Panc1 (cell line): Measurements from ENCODE around the gene SFTA2. TPM values are rescaled to one million over a fixed set of nuclear protein-coding genes. Genes with fewer than 3 reads are reported as not detected.
"Not testable (repeated sequence)": the region's sequence is repeated elsewhere in the genome, so short reads cannot be mapped to it uniquely, and the experiment has no call there.

Experiments used
- ATAC-seq: fragments of 200-7000 bp; cut with Tn5 transposase; 2 replicates; pipeline ENCODE4 v1.9.1; 2020; ENCODE audit warnings: mild to moderate bottlenecking, moderate library complexity
- BruUV-seq: library from RNA; stranded (reverse); fragments of 400-500 nt; replicated peaks from 2 replicates; lab custom pipeline; 2021; lab: Mats Ljungman, UMichigan
- CTCF ChIA-PET: fragments of 300-600 bp; sonication (Branson Sonifier 250); formaldehyde crosslinking; loops from one replicate; lab custom pipeline; 2022; ENCODE audit warnings: antibody characterized with exemption; lab: Charles Lee
- POLR2A ChIA-PET: fragments of 300-600 bp; sonication (Branson Sonifier 250); formaldehyde crosslinking; loops from one replicate; lab custom pipeline; 2022; ENCODE audit warnings: antibody characterized with exemption; lab: Charles Lee
- DNase-seq: peaks from one replicate; pipeline ENCODE4 v3.0.0-alpha.2; 2010; ENCODE audit warnings: low read depth, low spot score
- H3K27ac ChIP-seq: 2 replicates; pipeline ENCODE4 v1.5.1; 2011; ENCODE audit warnings: mild to moderate bottlenecking, low read length, inconsistent platforms
- H3K27me3 ChIP-seq: fragments of 200-500 bp; sonication (Bioruptor generic); 2 replicates; pipeline ENCODE4 v1.6.0; 2014; ENCODE audit warnings: low read length, inconsistent platforms; ENCODE audit not compliant: control insufficient read depth, insufficient read depth
- H3K36me3 ChIP-seq: fragments of 200-500 bp; sonication (Bioruptor generic); 2 replicates; pipeline ENCODE4 v1.5.1; 2014; ENCODE audit warnings: inconsistent platforms, mild to moderate bottlenecking, low read length, moderate library complexity; ENCODE audit not compliant: control insufficient read depth, insufficient read depth
- H3K4me1 ChIP-seq: 2 replicates; pipeline ENCODE4 v1.5.1; 2011; ENCODE audit warnings: inconsistent platforms, mild to moderate bottlenecking, low read length, moderate library complexity; ENCODE audit not compliant: control insufficient read depth, insufficient read depth
- H3K4me3 ChIP-seq, 2 experiments: 2 replicates each; pipeline ENCODE4 v1.5.1; 2011 to 2012; ENCODE audit warnings: low read depth in 2 of 2, low read length in 2 of 2, mild to moderate bottlenecking in 2 of 2, inconsistent platforms in 1 of 2, moderate library complexity in 1 of 2
- H3K9me3 ChIP-seq: fragments of 200-500 bp; sonication (Bioruptor generic); 2 replicates; pipeline ENCODE4 v1.5.1; 2014; ENCODE audit warnings: low read depth, mild to moderate bottlenecking, inconsistent platforms, low read length, moderate library complexity; ENCODE audit not compliant: control insufficient read depth, insufficient read depth
- POLR2AphosphoS5 ChIP-seq: IDR thresholded peaks from 2 replicates; pipeline ENCODE4 v1.6.1; 2012; ENCODE audit warnings: mild to moderate bottlenecking, low read depth, low read length, moderate library complexity
- SIN3A ChIP-seq: IDR thresholded peaks from 2 replicates; pipeline ENCODE4 v1.6.1; 2012; ENCODE audit warnings: low read depth, mild to moderate bottlenecking, low read length, moderate library complexity, borderline replicate concordance; ENCODE audit not compliant: insufficient read depth
- TCF7L2 ChIP-seq: IDR thresholded peaks from 2 replicates; pipeline ENCODE4 v1.6.1; 2011; ENCODE audit warnings: mild to moderate bottlenecking, low read depth, low read length, inconsistent platforms
- in situ Hi-C: cut with HindIII; loops from 2 replicates; pipeline ENCODE4 v1.10.0; 2016; ENCODE audit warnings: low sequenced_read_pairs, low pct_unique_long_range_greater_than_20kb
- intact Hi-C: fragments of 100-400 bp; cut with micrococcal nuclease; formaldehyde crosslinking; loops from one replicate; pipeline ENCODE4 v1.10.0; 2022; ENCODE audit not compliant: unreplicated experiment
- total RNA-seq: library from RNA; stranded (reverse); gene quantifications from one replicate; pipeline ENCODE4 v1.2.1, GENCODE V29; 2021; ENCODE audit not compliant: unreplicated experiment
- TF ChIP-seq, protein P1 (sequence below): fragments of 450-650 bp; IDR thresholded peaks from 2 replicates; pipeline ENCODE4 v1.5.1; 2017; ENCODE audit warnings: mild to moderate bottlenecking
- TF ChIP-seq, protein P2 (sequence below), 2 experiments: IDR thresholded peaks; 2 replicates each; pipeline ENCODE4 v1.6.1; 2011 to 2012; ENCODE audit warnings: low read depth in 2 of 2, control low read depth in 1 of 2, low read length in 1 of 2, mild to moderate bottlenecking in 1 of 2, moderate library complexity in 1 of 2; ENCODE audit not compliant: insufficient read depth in 1 of 2

Gene SFTA2
- total RNA-seq, 1 experiment from 2014 or later = not detected

DNA sequence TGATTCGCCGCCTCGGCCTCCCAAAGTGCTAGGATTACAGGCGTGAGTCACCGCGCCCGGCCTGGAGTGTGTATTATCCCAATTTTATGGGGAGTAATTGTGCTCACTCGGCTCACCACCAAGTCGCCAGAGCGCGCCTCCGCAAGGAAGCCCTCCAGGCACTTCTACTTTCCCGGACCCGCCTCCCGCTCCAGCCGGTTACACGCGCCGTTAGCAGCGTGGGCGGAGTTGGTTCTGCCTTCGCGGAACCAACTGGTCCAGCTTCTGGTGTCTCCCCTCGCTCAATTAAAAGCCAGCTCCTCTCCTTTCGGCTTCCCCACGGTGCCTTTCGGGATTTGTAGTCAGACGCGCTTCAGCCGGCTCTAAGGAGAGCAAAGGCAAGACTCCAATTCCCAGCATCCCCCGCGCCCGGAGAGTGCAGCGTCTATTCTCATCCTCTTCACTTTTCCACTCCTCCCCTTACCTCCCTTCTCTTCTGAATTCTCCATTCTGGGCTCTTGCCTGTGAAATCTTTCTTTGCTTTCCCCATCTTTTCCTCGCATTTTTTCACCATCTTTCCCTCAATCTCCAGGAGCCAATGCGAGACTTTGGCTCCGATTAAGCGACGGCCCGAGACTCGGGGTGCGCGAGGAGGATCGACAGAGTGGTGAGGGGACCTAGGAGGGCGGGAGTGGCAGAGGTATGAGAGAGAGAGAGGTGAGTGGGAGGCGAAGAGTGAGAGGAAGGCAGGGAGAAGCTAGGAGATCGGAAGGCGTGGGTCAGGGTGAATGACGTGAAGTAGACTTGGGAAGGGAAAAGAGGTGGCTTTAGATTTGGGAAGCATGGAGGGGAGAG is 24.0 kb downstream of the SFTA2 start, which contains the start of gene GTF2H4:
Gene GTF2H4, plus strand, starts transcription at position 450 of the 834 bp plus-strand sequence.
- TF ChIP-seq, protein P1, sequence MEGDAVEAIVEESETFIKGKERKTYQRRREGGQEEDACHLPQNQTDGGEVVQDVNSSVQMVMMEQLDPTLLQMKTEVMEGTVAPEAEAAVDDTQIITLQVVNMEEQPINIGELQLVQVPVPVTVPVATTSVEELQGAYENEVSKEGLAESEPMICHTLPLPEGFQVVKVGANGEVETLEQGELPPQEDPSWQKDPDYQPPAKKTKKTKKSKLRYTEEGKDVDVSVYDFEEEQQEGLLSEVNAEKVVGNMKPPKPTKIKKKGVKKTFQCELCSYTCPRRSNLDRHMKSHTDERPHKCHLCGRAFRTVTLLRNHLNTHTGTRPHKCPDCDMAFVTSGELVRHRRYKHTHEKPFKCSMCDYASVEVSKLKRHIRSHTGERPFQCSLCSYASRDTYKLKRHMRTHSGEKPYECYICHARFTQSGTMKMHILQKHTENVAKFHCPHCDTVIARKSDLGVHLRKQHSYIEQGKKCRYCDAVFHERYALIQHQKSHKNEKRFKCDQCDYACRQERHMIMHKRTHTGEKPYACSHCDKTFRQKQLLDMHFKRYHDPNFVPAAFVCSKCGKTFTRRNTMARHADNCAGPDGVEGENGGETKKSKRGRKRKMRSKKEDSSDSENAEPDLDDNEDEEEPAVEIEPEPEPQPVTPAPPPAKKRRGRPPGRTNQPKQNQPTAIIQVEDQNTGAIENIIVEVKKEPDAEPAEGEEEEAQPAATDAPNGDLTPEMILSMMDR = no peak
- TF ChIP-seq, protein P2, sequence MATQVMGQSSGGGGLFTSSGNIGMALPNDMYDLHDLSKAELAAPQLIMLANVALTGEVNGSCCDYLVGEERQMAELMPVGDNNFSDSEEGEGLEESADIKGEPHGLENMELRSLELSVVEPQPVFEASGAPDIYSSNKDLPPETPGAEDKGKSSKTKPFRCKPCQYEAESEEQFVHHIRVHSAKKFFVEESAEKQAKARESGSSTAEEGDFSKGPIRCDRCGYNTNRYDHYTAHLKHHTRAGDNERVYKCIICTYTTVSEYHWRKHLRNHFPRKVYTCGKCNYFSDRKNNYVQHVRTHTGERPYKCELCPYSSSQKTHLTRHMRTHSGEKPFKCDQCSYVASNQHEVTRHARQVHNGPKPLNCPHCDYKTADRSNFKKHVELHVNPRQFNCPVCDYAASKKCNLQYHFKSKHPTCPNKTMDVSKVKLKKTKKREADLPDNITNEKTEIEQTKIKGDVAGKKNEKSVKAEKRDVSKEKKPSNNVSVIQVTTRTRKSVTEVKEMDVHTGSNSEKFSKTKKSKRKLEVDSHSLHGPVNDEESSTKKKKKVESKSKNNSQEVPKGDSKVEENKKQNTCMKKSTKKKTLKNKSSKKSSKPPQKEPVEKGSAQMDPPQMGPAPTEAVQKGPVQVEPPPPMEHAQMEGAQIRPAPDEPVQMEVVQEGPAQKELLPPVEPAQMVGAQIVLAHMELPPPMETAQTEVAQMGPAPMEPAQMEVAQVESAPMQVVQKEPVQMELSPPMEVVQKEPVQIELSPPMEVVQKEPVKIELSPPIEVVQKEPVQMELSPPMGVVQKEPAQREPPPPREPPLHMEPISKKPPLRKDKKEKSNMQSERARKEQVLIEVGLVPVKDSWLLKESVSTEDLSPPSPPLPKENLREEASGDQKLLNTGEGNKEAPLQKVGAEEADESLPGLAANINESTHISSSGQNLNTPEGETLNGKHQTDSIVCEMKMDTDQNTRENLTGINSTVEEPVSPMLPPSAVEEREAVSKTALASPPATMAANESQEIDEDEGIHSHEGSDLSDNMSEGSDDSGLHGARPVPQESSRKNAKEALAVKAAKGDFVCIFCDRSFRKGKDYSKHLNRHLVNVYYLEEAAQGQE (IDR thresholded peaks at IDR 0.05; ENCODE audit: insufficient read depth in 1 of 2, low read depth in 2 of 2, low read length in 1 of 2) = no peak
- TF ChIP-seq TCF7L2 (peak; percentile 79), POLR2AphosphoS5 (peak; percentile 44; the same call in 1 of the 2 replicates), SIN3A (peak; percentile 33; the same call in 1 of the 2 replicates)
- BruUV-seq = no TSS peak
- no peaks in the 10 kb centered on the region for H3K9me3 ChIP-seq
- in situ Hi-C loops = no loop called here
- H3K27me3 ChIP-seq = no peaks in the 10 kb centered on the region
- H3K4me1 ChIP-seq = 0 out of 2 replicates have a peak, but pooled peaks cover 6% of the 10 kb centered on the region
- ChIA-PET CTCF (no interaction called here), POLR2A (no interaction called here)
- intact Hi-C loops = no loop called here
- peak within 1 kb of the TSS; percentile 90 to 100 for H3K4me3 ChIP-seq
- peak; percentile 99 for ATAC-seq
- peak within 1 kb of the TSS; percentile 94 for H3K27ac ChIP-seq
- no peaks in the 10 kb centered on the region for H3K36me3 ChIP-seq
- peak; percentile 95 for DNase-seq

DNA sequence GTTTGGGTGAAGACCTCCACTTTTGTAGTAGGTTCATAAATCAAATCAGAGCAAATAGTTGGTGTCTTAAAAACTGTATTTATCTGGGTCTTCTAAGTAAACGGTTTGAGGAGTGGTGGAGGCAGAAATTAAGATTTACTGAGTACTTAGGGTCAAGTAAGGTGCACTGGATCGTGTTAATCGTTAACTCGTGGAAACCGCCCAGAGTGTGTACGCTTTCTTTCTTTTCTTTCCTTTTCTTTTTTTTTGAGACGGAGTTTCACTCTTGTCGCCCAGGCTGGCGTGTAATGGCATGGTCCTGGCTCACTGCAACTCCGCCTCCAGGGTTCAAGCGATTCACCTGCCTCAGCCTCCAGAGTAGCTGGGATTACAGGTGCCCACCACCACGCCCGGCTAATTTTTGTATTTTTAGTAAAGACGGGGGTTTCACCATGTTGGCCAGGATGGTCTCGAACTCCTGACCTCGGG is 24.6 kb downstream of the SFTA2 start:
- ATAC-seq, in situ Hi-C loops, H3K4me1 ChIP-seq, DNase-seq, H3K9me3 ChIP-seq, H3K27me3 ChIP-seq, H3K36me3 ChIP-seq, intact Hi-C loops, BruUV-seq: not testable (repeated sequence)
- Histone ChIP-seq H3K4me3 (peak overlapping the region; percentile 90 to 100), H3K27ac (peak overlapping the region; percentile 73)
- ChIA-PET POLR2A (interaction anchor here (0.7 kb wide), 1 partner anchor 307 kb away, joined by 3 read pairs; no protein-coding TSS in a partner anchor), CTCF (interaction anchor here (0.6 kb wide), 1 partner anchor 134 kb away, joined by 6 read pairs; no protein-coding TSS in a partner anchor)
